HG03095 (cell line): ENCODE results near the gene NDUFV1.
A peak's percentile ranks its signal among the peaks of the same experiment; 100 is the strongest.
"Not testable (repeated sequence)": the region's sequence is repeated elsewhere in the genome, so short reads cannot be mapped to it uniquely, and the experiment has no call there.

ENCODE experiments used
- ATAC-seq: cut with Tn5 transposase; IDR thresholded peaks from one replicate; pipeline ENCODE4 v1.9.1; 2021; ENCODE audit warnings: moderate library complexity; ENCODE audit not compliant: unreplicated experiment

The NDUFV1 gene

DNA sequence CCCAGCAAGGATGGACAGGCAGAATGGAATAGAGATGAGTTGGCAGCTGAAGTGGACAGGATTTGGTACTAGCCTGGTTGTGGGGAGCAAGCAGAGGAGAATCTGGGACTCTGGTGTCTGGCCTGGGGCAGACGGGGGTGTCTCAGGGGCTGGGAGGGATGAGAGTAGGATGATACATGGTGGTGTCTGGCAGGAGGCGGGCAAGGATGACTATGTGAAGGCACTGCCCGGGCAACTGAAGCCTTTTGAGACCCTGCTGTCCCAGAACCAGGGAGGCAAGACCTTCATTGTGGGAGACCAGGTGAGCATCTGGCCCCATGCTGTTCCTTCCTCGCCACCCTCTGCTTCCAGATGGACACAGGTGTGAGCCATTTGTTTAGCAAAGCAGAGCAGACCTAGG, 20.8 kb upstream of the NDUFV1 start:
- no peak for ATAC-seq

- no peak for ATAC-seq
These were observed 20.0 kb upstream of the NDUFV1 start for GRCh38 chr11:67586568-67587250.

GRCh38 chr11:67588136-67588503, 18.6 kb upstream of the NDUFV1 start:
- no peak for ATAC-seq

DNA sequence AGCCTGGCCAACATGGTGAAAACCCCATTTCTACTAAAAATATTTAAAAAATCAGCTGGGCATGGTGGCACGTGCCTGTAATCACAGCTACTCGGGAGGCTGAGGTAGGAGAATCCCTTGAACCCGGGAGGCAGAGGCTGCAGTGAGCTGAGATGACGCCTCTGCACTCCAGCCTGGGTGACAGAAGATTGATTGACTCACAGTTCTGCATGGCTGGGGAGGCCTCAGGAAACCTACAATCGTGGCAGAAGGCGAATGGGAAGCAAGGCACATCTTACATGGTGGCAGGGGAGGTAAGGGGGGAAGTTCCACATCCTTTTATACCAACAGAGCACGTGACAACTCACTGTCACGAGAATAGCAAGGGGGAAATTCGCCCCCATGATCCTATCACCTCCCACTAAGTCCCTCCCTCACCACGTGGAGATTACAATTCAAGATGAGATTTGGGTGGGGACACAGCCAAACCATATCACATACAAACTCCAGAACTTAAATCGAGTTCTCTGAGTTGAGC, 17.8 kb upstream of the NDUFV1 start:
- ATAC-seq: not testable (repeated sequence)

- no peak for ATAC-seq
These were observed 13.7 kb upstream of the NDUFV1 start for GRCh38 chr11:67592880-67593564.

GRCh38 chr11:67593565-67593905, 13.2 kb upstream of the NDUFV1 start:
- no peak for ATAC-seq

GRCh38 chr11:67594480-67594879, 12.3 kb upstream of the NDUFV1 start:
- no peak for ATAC-seq

- no peak for ATAC-seq
These were observed 9.9 kb upstream of the NDUFV1 start for GRCh38 chr11:67596753-67597300.

DNA sequence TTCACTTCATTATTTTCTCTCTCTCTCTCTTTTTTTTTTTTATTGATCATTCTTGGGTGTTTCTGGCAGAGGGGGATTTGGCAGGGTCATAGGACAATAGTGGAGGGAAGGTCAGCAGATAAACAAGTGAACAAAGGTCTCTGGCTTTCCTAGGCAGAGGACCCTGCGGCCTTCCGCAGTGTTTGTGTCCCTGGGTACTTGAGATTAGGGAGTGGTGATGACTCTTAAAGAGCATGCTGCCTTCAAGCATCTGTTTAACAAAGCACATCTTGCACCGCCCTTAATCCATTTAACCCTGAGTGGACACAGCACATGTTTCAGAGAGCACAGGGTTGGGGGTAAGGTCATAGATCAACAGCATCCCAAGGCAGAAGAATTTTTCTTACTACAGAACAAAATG, 9.3 kb upstream of the NDUFV1 start:
- not testable (repeated sequence) for ATAC-seq

DNA sequence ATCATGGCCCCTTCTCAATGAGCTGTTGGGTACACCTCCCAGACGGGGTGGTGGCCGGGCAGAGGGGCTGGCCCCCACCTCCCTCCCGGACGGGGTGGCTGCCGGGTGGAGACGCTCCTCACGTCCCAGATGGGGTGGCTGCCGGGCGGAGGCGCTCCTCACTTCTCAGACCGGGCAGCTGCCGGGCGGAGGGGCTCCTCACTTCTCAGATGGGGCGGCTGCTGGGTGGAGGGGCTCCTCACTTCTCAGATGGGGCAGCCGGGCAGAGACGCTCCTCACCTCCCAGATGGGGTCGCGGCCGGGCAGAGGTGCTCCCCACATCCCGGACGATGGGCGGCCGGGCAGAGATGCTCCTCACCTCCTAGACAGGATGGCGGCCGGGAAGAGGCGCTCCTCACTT, 8.8 kb upstream of the NDUFV1 start:
- ATAC-seq: not testable (repeated sequence)

- ATAC-seq: no peak
These were observed 7.6 kb upstream of the NDUFV1 start for GRCh38 chr11:67599149-67599548.

GRCh38 chr11:67600324-67601029, 6.3 kb upstream of the NDUFV1 start:
- peak; percentile 76 for ATAC-seq

GRCh38 chr11:67601098-67601497, 5.6 kb upstream of the NDUFV1 start:
- ATAC-seq: no peak

DNA sequence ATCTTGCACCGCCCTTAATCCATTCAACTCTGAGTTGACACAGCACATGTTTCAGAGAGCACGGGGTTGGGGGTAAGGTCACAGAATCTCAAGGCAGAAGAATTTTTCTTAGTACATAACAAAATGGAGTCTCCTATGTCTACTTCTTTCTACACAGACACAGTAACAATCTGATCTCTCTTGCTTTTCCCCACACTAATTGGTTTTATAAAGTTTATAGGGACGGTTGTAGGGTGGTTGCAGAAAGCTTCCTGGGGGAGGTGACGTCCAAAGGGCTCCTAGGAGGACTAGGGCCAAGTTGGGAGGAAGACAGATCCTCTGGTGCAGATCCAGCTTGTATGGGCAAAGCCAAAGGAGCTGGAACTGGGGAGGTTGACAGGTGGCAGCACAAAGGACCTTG, 2.6 kb upstream of the NDUFV1 start:
- not testable (repeated sequence) for ATAC-seq

DNA sequence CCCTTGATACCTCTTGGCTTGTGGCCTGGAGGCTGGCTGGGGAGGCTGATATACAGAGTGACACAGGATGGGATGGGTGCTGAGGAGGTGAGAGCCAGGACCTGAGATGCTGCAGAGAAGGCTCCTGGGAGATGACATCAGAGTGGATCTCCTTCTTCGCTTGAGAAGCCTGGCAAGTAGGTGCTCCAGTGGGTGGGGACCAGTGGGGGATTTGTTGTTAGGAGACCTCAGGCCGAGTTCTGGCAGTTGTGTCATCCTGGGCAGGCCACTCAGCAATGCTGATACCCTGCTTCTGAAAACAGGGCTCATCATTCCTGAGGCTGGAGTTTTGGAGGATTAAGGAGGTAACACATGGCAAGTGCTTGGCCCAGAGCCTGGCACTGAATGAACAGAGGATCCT, 1.9 kb upstream of the NDUFV1 start:
- ATAC-seq: no peak

DNA sequence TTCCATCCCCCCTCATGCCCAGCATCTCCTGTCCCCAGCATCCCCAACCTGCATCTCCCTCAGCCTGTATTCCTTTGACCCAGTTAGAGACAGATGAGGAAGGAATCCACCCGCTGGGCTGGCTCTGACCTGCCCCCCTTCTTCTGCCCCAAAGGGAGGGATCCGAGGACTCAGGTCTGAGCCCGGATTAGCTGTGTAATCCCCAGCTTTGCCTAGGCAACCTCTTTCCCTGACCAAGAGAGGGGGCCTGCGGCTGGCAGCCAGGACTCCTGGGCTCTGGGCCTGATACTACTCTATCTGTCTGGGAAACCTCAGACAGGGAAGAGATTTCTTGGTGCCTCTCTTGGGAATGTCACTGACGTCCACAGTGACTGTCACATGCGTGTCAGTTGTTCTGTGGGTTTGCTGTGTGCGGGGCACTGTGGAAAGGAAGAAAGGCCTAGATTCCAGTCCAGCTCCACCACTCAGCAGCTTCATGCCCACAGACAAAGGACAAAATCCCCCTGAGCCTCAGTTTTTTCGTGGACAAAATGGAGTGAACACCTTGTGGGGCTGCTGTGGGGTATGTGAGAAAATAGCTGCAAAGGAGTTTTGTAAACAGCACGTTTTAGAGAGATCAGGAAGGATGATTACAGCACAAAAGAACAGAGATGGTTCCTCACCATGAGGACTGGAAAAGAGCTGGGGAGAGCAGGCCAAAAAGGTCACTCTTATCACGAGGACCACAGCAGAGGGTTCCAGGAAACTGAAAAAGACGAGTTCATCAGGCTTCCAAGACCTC, 1.3 kb upstream of the NDUFV1 start:
- no peak for ATAC-seq

GRCh38 chr11:67606093-67606491, 644 bp upstream of the NDUFV1 start:
- no peak for ATAC-seq

- no peak for ATAC-seq
These were observed 771 bp downstream of the NDUFV1 start for GRCh38 chr11:67607507-67607906.

- no peak for ATAC-seq
These were observed 1.8 kb downstream of the NDUFV1 start for GRCh38 chr11:67608486-67608885.

- ATAC-seq: no peak
These were observed 2.6 kb downstream of the NDUFV1 start for GRCh38 chr11:67609316-67609715.

- no peak for ATAC-seq
These were observed 3.6 kb downstream of the NDUFV1 start for GRCh38 chr11:67610302-67610868.
